ENCODE results near the gene SRI.

- no peak for TF ChIP-seq POLR2AphosphoS5 (IDR thresholded peaks at IDR 0.05)
- TF ChIP-seq, protein P1, sequence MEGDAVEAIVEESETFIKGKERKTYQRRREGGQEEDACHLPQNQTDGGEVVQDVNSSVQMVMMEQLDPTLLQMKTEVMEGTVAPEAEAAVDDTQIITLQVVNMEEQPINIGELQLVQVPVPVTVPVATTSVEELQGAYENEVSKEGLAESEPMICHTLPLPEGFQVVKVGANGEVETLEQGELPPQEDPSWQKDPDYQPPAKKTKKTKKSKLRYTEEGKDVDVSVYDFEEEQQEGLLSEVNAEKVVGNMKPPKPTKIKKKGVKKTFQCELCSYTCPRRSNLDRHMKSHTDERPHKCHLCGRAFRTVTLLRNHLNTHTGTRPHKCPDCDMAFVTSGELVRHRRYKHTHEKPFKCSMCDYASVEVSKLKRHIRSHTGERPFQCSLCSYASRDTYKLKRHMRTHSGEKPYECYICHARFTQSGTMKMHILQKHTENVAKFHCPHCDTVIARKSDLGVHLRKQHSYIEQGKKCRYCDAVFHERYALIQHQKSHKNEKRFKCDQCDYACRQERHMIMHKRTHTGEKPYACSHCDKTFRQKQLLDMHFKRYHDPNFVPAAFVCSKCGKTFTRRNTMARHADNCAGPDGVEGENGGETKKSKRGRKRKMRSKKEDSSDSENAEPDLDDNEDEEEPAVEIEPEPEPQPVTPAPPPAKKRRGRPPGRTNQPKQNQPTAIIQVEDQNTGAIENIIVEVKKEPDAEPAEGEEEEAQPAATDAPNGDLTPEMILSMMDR (IDR thresholded peaks at IDR 0.05), result no peak
These were observed 49.0 kb upstream of the SRI start for GRCh38 chr7:88268858-88269257.
